ENCODE results near the gene STEAP4.

DNA sequence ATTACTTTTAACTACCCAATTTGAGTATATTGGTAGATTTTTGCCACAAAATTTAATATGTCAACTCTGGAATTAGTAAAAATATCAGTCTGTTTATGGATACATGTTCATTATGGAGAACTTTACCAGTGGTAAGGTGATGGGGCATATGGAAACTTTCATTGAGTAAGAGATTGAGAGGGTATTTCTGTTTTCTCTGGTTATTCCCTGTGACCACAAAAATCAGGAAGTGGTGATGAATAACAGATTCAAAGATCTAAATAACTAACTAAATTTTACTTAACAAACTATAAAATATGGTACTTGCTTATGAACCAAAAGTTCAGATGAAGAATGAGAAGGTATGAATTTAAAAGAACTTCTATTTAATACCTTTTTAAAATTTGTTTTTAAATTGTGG lies 22.1 kb upstream of the STEAP4 start:
- TF ChIP-seq ESRRA (IDR thresholded peaks at IDR 0.05; ENCODE audit: borderline replicate concordance, low read depth): no peak
- TF ChIP-seq, protein P1, sequence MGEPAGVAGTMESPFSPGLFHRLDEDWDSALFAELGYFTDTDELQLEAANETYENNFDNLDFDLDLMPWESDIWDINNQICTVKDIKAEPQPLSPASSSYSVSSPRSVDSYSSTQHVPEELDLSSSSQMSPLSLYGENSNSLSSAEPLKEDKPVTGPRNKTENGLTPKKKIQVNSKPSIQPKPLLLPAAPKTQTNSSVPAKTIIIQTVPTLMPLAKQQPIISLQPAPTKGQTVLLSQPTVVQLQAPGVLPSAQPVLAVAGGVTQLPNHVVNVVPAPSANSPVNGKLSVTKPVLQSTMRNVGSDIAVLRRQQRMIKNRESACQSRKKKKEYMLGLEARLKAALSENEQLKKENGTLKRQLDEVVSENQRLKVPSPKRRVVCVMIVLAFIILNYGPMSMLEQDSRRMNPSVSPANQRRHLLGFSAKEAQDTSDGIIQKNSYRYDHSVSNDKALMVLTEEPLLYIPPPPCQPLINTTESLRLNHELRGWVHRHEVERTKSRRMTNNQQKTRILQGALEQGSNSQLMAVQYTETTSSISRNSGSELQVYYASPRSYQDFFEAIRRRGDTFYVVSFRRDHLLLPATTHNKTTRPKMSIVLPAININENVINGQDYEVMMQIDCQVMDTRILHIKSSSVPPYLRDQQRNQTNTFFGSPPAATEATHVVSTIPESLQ (CRISPR knock-in tag; IDR thresholded peaks at IDR 0.05): no peak
- TF ChIP-seq NFXL1 (CRISPR knock-in tag; IDR thresholded peaks at IDR 0.05): no peak
- TF ChIP-seq, protein P2, sequence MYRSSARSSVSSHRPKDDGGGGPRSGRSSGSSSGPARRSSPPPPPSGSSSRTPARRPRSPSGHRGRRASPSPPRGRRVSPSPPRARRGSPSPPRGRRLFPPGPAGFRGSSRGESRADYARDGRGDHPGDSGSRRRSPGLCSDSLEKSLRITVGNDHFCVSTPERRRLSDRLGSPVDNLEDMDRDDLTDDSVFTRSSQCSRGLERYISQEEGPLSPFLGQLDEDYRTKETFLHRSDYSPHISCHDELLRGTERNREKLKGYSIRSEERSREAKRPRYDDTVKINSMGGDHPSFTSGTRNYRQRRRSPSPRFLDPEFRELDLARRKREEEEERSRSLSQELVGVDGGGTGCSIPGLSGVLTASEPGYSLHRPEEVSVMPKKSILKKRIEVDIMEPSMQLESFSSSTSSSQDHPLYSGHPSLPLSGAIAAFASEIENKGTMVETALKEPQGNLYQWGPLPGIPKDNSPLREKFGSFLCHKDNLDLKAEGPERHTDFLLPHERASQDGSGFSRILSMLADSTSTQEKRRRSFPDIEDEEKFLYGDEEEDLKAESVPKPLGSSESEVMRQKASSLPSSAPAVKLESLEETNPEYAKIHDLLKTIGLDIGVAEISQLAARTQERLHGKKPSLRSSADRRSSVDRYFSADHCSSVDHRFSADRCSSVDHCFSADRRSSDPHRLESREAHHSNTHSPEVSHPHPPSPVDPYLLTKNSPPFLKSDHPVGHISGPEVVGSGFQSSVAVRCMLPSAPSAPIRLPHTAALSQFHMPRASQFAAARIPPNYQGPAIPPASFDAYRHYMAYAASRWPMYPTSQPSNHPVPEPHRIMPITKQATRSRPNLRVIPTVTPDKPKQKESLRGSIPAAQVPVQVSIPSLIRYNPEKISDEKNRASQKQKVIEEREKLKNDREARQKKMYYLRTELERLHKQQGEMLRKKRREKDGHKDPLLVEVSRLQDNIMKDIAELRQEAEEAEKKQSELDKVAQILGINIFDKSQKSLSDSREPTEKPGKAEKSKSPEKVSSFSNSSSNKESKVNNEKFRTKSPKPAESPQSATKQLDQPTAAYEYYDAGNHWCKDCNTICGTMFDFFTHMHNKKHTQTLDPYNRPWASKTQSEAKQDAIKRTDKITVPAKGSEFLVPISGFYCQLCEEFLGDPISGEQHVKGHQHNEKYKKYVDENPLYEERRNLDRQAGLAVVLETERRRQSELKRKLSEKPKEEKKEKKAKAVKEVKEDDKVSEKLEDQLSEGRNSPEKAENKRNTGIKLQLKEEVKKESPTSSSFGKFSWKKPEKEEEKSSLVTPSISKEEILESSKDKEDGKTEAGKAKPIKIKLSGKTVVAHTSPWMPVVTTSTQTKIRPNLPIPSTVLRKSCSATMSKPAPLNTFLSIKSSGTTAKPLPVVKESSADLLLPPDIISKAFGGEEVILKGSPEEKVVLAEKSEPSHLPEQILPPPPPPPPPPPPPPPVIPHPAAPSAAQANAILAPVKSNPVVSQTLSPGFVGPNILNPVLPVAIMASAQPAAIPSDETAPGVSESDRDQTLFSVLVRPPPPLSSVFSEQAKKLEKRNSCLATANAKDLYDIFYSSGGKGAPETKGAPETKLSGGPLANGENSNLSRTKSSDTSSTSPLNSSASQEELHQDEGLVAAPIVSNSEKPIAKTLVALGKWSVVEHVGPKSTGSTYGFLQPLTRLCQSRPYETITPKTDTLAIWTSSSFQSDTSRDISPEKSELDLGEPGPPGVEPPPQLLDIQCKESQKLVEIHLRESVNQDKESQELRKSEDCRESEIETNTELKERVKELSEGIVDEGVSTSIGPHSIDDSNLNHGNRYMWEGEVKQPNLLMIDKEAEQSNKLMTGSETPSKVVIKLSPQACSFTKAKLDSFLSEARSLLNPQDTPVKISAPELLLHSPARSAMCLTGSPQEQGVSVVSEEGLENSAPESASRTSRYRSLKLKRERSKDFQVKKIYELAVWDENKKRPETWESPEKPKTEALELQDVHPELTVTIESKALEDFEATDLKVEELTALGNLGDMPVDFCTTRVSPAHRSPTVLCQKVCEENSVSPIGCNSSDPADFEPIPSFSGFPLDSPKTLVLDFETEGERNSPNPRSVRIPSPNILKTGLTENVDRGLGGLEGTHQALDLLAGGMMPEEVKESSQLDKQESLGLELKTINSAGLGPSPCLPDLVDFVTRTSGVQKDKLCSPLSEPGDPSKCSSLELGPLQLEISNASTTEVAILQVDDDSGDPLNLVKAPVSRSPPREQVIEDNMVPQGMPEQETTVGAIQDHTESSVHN (IDR thresholded peaks at IDR 0.05; ENCODE audit: borderline replicate concordance in 1 of 2, low read depth in 1 of 2): no peak
- no peak for TF ChIP-seq U2AF1 (optimal IDR thresholded peaks at IDR 0.05; ENCODE audit: low read depth, low read length)
- no peak for TF ChIP-seq FOSL1 (tag; conservative IDR thresholded peaks at IDR 0.05)
- TF ChIP-seq, protein P3, sequence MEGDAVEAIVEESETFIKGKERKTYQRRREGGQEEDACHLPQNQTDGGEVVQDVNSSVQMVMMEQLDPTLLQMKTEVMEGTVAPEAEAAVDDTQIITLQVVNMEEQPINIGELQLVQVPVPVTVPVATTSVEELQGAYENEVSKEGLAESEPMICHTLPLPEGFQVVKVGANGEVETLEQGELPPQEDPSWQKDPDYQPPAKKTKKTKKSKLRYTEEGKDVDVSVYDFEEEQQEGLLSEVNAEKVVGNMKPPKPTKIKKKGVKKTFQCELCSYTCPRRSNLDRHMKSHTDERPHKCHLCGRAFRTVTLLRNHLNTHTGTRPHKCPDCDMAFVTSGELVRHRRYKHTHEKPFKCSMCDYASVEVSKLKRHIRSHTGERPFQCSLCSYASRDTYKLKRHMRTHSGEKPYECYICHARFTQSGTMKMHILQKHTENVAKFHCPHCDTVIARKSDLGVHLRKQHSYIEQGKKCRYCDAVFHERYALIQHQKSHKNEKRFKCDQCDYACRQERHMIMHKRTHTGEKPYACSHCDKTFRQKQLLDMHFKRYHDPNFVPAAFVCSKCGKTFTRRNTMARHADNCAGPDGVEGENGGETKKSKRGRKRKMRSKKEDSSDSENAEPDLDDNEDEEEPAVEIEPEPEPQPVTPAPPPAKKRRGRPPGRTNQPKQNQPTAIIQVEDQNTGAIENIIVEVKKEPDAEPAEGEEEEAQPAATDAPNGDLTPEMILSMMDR (IDR thresholded peaks at IDR 0.05 in 2 of 3, conservative IDR thresholded peaks at IDR 0.05 in 1 of 3; ENCODE audit: insufficient read depth in 2 of 3, low read depth in 1 of 3, low read length in 3 of 3): no peak
